SU-DHL-6 (cell line): ENCODE results near the gene TMPRSS9.

Source experiments
- EZH2phosphoT487 ChIP-seq: fragments of 200-600 bp; sonication (generic), shearing (Covaris generic); conservative IDR thresholded peaks from 2 replicates; pipeline ENCODE4 v1.6.1; 2018; ENCODE audit warnings: mild to moderate bottlenecking, antibody characterized with exemption, low read length, moderate library complexity, mixed read lengths
- TF ChIP-seq, protein P1 (sequence below): fragments of 200-600 bp; sonication (generic); IDR thresholded peaks from one replicate; pipeline ENCODE4 v1.5.1; 2017; ENCODE audit warnings: antibody characterized with exemption, mild to moderate bottlenecking, low read length, moderate library complexity; ENCODE audit not compliant: insufficient read depth, poor library complexity, severe bottlenecking

DNA sequence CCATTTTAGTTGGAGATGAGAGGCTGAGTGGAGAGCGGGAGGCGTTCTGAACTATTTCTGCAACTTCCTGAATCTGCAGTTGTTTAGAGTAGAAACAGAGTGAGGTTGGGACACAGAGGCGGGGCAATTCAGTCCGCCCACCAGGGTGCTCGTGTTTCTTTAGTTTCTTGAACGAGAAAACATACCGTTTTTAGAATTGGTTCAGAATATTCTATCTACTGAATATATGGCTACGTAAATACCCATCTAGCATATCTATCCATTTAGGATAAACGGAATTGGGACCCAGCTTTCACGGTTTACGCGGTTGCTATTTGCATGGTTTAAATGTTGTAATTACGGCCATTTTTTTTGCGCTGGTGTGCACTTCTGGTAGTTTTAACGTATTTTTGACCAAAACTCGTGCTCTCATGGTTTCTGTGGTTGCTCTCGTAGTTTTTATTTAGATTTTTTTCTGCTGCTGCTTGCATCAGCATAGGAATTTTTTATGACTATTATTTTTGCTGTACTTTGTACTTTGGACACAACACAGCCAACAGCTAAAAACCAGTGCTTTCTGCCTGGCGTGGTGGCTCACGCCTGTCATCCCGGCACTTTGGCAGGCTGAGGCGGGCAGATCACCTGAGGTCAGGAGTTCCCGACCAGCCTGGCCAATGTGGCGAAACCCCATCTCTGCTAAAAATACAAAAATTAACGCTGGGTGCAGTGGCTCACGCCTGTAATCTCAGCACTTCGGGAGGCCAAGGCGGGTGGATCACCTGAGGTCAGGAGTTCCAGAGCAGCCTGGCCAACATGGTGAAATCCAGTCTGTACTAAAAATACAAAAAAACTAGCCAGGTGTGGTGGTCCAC, 34.6 kb downstream of the TMPRSS9 start:
- TF ChIP-seq, protein P1, sequence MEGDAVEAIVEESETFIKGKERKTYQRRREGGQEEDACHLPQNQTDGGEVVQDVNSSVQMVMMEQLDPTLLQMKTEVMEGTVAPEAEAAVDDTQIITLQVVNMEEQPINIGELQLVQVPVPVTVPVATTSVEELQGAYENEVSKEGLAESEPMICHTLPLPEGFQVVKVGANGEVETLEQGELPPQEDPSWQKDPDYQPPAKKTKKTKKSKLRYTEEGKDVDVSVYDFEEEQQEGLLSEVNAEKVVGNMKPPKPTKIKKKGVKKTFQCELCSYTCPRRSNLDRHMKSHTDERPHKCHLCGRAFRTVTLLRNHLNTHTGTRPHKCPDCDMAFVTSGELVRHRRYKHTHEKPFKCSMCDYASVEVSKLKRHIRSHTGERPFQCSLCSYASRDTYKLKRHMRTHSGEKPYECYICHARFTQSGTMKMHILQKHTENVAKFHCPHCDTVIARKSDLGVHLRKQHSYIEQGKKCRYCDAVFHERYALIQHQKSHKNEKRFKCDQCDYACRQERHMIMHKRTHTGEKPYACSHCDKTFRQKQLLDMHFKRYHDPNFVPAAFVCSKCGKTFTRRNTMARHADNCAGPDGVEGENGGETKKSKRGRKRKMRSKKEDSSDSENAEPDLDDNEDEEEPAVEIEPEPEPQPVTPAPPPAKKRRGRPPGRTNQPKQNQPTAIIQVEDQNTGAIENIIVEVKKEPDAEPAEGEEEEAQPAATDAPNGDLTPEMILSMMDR, result no peak
- no peak for TF ChIP-seq EZH2phosphoT487
